H1 (cell line): ENCODE measurements around the gene CIB2. TPM values are rescaled to one million over a fixed set of nuclear protein-coding genes. Genes with fewer than 3 reads are reported as not detected.

Experiments
- CBX8 ChIP-seq: fragments of 300-800, 300-1000 bp; sonication (generic); IDR thresholded peaks from 2 replicates; pipeline ENCODE4 v1.7.1; 2016; ENCODE audit warnings: low read depth, low read length, borderline replicate concordance
- EGR1 ChIP-seq: IDR thresholded peaks from 2 replicates; pipeline ENCODE4 v1.6.1; 2011; ENCODE audit warnings: low read depth, low read length, borderline replicate concordance
- EP300 ChIP-seq, 2 experiments: IDR thresholded peaks; 1 replicate in 1 of 2; 2 replicates in 1 of 2; pipeline ENCODE4 v1.6.1; 2011 to 2012; ENCODE audit warnings: low read depth in 2 of 2, low read length in 2 of 2, mild to moderate bottlenecking in 2 of 2, borderline replicate concordance in 1 of 2, inconsistent platforms in 1 of 2, moderate library complexity in 1 of 2
- GTF2F1 ChIP-seq: IDR thresholded peaks from 2 replicates; pipeline ENCODE4 v1.6.1; 2012; ENCODE audit warnings: low read depth, low read length, improper control_type of control experiment, borderline replicate concordance
- POU5F1 ChIP-seq: IDR thresholded peaks from 2 replicates; pipeline ENCODE4 v1.6.1; 2011; ENCODE audit warnings: low read depth, mild to moderate bottlenecking, low read length, moderate library complexity
- RBBP5 ChIP-seq: IDR thresholded peaks from 2 replicates; pipeline ENCODE4 v1.7.1; 2012; ENCODE audit warnings: low read depth, mild to moderate bottlenecking, inconsistent platforms, low read length, moderate library complexity, borderline replicate concordance
- RXRA ChIP-seq: IDR thresholded peaks from 2 replicates; pipeline ENCODE4 v1.6.1; 2011; ENCODE audit warnings: low read depth, mild to moderate bottlenecking, low read length, moderate library complexity; ENCODE audit not compliant: insufficient read depth
- polyA plus RNA-seq, 7 experiments: library from polyadenylated mRNA; depleted of rRNA in 3 of 7; stranded (reverse) in 5 of 7; unstranded in 2 of 7; fragments of >200 nt in 5 of 7; fragments of 200-250 nt in 2 of 7; gene quantifications; 1 replicate in 5 of 7; 2 replicates in 1 of 7; 4 replicates in 1 of 7; pipeline versions ENCODE4 v1.2.1 to v1.2.3, GENCODE V29; 2011 to 2013; ENCODE audit warnings: missing spikeins in 2 of 7, mixed read lengths in 2 of 7
- total RNA-seq: library from RNA; stranded (reverse); fragmentation: NEBNext Ultra II Directional; extraction: Animal tissue kit (Norgen Biotek cat#: 25700); gene quantifications from 2 replicates; pipeline ENCODE4 v1.2.1, GENCODE V29; 2021

CIB2 gene
- total and polyA plus RNA-seq, 2 of the 8 experiments (the other 6 are each of a cell fraction or from before 2014, with no cell fraction given) = 41.5 to 45.8 TPM

GRCh38 chr15:78147566-78147965 is 16.3 kb upstream of the CIB2 start (continued):
- TF ChIP-seq CBX8 (no peak), GTF2F1 (no peak), POU5F1 (no peak), RBBP5 (no peak), EGR1 (no peak), EP300 (IDR thresholded peaks at IDR 0.05; ENCODE audit: borderline replicate concordance in 1 of 2, low read depth in 2 of 2, low read length in 2 of 2) (no peak), RXRA (no peak)
